A673 (cell line): ENCODE results near the gene MCUB.

Experiments
- EZH2 ChIP-seq: fragments of 200-600 bp; sonication (generic); IDR thresholded peaks from 2 replicates; pipeline ENCODE4 v1.6.1; 2017; ENCODE audit warnings: borderline replicate concordance, low read depth, mild to moderate bottlenecking, mixed read lengths, antibody characterized with exemption, low read length; ENCODE audit not compliant: poor library complexity, severe bottlenecking
- TF ChIP-seq, protein P1 (sequence below): fragments of 300-800, 200-600 bp; sonication (generic); conservative IDR thresholded peaks from 2 replicates; pipeline ENCODE4 v1.5.1; 2017; ENCODE audit warnings: low read depth, mild to moderate bottlenecking, antibody characterized with exemption, low read length, moderate library complexity, mixed read lengths

DNA sequence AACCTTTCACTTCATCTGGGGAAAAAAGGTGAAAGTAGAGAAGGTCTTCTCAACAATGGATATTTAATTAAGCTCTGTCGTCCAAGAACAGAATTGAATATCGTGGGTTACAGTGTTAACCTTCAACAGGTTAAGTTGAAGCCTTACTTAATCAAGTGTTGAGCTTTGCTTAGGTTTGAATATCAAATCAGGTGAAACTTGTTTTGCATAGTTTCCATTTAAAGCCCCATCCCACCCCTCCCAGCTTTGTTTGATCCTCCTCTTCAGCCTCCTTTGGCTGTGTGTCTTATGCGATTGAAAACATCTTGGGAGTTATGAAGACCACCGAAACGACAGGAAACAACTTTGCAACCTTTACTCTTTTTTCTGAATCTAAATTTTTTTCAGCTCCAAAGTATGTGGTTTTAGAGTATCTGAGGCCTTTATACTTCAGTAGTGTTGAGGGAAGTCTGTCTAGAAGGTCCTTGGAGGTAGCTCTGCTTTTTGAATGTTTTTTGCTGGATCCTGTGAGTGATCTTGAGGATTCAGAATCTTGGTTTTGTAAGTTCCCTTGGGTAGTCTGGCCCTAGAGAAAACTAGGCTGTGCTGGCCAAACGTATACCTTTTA is 39.1 kb downstream of the MCUB start:
- TF ChIP-seq EZH2 = no peak
- TF ChIP-seq, protein P1, sequence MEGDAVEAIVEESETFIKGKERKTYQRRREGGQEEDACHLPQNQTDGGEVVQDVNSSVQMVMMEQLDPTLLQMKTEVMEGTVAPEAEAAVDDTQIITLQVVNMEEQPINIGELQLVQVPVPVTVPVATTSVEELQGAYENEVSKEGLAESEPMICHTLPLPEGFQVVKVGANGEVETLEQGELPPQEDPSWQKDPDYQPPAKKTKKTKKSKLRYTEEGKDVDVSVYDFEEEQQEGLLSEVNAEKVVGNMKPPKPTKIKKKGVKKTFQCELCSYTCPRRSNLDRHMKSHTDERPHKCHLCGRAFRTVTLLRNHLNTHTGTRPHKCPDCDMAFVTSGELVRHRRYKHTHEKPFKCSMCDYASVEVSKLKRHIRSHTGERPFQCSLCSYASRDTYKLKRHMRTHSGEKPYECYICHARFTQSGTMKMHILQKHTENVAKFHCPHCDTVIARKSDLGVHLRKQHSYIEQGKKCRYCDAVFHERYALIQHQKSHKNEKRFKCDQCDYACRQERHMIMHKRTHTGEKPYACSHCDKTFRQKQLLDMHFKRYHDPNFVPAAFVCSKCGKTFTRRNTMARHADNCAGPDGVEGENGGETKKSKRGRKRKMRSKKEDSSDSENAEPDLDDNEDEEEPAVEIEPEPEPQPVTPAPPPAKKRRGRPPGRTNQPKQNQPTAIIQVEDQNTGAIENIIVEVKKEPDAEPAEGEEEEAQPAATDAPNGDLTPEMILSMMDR = no peak
